Measurements from ENCODE around the gene TMEM240. TPM values are rescaled to one million over a fixed set of nuclear protein-coding genes. Genes with fewer than 3 reads are reported as not detected.

The TMEM240 gene
- total and polyA plus RNA-seq, 2 experiments from 2014 or later: 1.8 to 5.1 TPM

DNA sequence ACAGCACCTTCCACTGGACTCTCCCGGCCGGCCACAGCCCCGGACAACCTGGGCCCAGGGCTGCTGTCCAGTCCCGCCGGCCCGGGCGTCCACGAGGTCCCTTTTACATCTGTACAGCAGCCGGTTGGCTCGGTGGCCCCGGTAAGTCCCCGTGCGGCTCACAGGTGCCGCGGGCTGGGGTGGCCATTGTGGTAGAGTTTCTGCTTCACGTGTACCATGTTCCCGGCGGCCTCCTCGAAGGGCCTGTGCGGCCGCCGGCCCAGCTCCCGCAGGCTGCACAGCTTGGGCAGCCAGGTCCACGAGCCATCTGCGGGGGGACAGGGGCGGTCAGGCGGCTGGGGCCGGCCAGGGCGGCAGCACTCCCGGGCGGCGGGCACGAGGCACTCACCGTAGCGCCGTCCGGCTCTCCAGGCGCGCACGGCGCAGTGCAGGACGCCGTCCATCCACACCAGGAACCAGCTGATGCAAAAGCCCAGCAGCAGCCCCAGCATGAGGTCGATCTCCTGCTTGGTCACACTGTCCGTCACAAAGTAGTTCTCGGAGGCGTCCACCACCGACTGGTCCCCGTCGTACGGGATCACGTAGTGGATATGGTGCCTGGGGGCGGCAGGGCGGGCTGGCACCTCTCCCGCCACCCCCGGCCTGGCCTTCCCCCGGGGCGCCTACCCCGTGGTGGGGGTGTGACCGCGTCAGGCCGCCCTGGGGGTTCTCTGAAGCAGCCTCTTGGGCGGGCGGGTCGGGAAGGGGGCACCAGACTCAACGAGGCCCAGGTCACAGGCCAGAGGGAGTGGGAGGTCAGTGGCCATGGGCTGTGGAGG is 5.0 kb downstream of the TMEM240 start:
- DNase-seq (ENCODE audit: low spot score): no peak
- Histone ChIP-seq H3K27ac (ENCODE audit: low read depth) (no peak overlapping the region), H3K79me2 (replicated peaks; ENCODE audit: insufficient read depth) (no peaks in the 10 kb centered on the region), H3K4me1 (ENCODE audit: insufficient read depth) (no peaks in the 10 kb centered on the region; the same call in 1 of the 2 replicates), H3K4me3 (no peak overlapping the region), H3K27me3 (ENCODE audit: insufficient read depth) (no peaks in the 10 kb centered on the region), H2AFZ (no peak overlapping the region), H4K20me1 (replicated peaks; ENCODE audit: insufficient read depth) (no peaks in the 10 kb centered on the region; the same call in 1 of the 2 replicates), H3K36me3 (ENCODE audit: insufficient read depth) (no peaks in the 10 kb centered on the region), H3K9me2 (ENCODE audit: insufficient read depth) (no peaks in the 10 kb centered on the region), H3F3A (replicated peaks; ENCODE audit: low read depth) (peaks cover 10% of the 10 kb centered on the region), H3K4me2 (no peak overlapping the region)
- Mint-ChIP-seq H3K4me3 (no peak overlapping the region), H3K36me3 (ENCODE audit: low read depth) (peaks cover 18% of the 10 kb centered on the region), H3K9me3 (0 out of 3 replicates have a peak, but pooled peaks cover 8% of the 10 kb centered on the region), H3K27ac (no peak overlapping the region), H3K4me1 (peaks cover 5% of the 10 kb centered on the region), H3K27me3 (ENCODE audit: insufficient read depth, low read depth, poor library complexity) (peaks cover 12% of the 10 kb centered on the region)
- TF ChIP-seq NANOG (IDR thresholded peaks at IDR 0.05; ENCODE audit: borderline replicate concordance) (no peak), EZH2 (IDR thresholded peaks at IDR 0.05; ENCODE audit: low read depth, unreplicated experiment) (no peak), ZNF331 (CRISPR knock-in tag; IDR thresholded peaks at IDR 0.05; ENCODE audit: low read depth) (no peak), ZNF462 (CRISPR knock-in tag; IDR thresholded peaks at IDR 0.05) (no peak), POLR2AphosphoS5 (IDR thresholded peaks at IDR 0.05; ENCODE audit: low read depth) (no peak), CREB1 (CRISPR knock-in tag; IDR thresholded peaks at IDR 0.05; ENCODE audit: low read depth) (no peak), EZH2phosphoT487 (IDR thresholded peaks at IDR 0.05; ENCODE audit: unreplicated experiment) (no peak), STAT1 (IDR thresholded peaks at IDR 0.05; ENCODE audit: unreplicated experiment) (no peak), REST (IDR thresholded peaks at IDR 0.05; ENCODE audit: unreplicated experiment) (no peak), JUNB (IDR thresholded peaks at IDR 0.05; ENCODE audit: unreplicated experiment) (no peak), ZNF114 (CRISPR knock-in tag; IDR thresholded peaks at IDR 0.05) (no peak)
- TF ChIP-seq, protein P1, sequence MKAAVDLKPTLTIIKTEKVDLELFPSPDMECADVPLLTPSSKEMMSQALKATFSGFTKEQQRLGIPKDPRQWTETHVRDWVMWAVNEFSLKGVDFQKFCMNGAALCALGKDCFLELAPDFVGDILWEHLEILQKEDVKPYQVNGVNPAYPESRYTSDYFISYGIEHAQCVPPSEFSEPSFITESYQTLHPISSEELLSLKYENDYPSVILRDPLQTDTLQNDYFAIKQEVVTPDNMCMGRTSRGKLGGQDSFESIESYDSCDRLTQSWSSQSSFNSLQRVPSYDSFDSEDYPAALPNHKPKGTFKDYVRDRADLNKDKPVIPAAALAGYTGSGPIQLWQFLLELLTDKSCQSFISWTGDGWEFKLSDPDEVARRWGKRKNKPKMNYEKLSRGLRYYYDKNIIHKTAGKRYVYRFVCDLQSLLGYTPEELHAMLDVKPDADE (IDR thresholded peaks at IDR 0.05): no peak
- TF ChIP-seq, protein P2, sequence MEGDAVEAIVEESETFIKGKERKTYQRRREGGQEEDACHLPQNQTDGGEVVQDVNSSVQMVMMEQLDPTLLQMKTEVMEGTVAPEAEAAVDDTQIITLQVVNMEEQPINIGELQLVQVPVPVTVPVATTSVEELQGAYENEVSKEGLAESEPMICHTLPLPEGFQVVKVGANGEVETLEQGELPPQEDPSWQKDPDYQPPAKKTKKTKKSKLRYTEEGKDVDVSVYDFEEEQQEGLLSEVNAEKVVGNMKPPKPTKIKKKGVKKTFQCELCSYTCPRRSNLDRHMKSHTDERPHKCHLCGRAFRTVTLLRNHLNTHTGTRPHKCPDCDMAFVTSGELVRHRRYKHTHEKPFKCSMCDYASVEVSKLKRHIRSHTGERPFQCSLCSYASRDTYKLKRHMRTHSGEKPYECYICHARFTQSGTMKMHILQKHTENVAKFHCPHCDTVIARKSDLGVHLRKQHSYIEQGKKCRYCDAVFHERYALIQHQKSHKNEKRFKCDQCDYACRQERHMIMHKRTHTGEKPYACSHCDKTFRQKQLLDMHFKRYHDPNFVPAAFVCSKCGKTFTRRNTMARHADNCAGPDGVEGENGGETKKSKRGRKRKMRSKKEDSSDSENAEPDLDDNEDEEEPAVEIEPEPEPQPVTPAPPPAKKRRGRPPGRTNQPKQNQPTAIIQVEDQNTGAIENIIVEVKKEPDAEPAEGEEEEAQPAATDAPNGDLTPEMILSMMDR (conservative IDR thresholded peaks at IDR 0.05; ENCODE audit: low read depth in 2 of 2): no peak
- ATAC-seq: no peak
